ENCODE results near the gene SERPIND1.

DNA sequence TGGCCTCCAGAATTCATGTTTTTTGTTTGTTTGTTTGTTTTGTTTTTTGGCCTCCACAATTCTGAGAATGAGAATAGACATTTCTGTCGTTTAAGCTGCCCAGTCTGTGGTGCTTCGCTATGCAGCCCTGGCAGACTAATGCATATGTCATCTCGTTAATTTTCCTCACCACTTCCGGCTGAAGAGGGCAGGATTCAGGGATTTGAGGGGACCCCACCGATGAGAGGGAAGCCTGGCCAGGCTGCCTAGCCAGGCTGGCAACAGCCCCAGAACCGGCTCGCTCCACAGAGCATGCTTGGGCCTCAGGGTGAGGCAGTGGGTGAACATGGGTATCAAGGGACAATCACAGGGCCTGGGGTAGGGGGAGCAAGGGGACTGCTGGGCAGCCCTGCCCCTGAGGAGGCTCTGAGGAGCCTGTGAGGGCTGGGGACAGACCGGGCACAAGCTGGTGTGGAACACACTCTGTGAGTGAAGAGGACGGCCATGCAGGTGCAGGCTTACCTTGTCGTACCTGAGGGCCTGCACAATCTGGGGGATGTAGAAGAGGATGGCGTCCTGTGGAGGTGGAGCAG lies 47.8 kb upstream of the SERPIND1 start:
- TF ChIP-seq CTCF (conservative IDR thresholded peaks at IDR 0.05; ENCODE audit: low read depth in 2 of 2), result no peak
- no peak for TF ChIP-seq EZH2 (IDR thresholded peaks at IDR 0.05; ENCODE audit: low read depth, unreplicated experiment)
- no peak for TF ChIP-seq POLR2AphosphoS5 (IDR thresholded peaks at IDR 0.05; ENCODE audit: low read depth)

Data from GM23338 (cell line).